Measurements from ENCODE around the gene ETS1.

GRCh38 chr11:128507936-128508335 is 79.4 kb downstream of the ETS1 start:
- TF ChIP-seq CTCF (IDR thresholded peaks at IDR 0.05) (no peak), POLR2AphosphoS5 (IDR thresholded peaks at IDR 0.05; ENCODE audit: low read depth, low read length) (no peak)
